Type B pancreatic cell (in vitro differentiated cells): ENCODE measurements around the gene SPATA13. TPM values are rescaled to one million over a fixed set of nuclear protein-coding genes. Genes with fewer than 3 reads are reported as not detected.

Experiments
- DNase-seq: peaks from one replicate; pipeline ENCODE4 v3.0.0; 2021; ENCODE audit warnings: mixed read lengths; ENCODE audit not compliant: unreplicated experiment; ENCODE audit errors: extremely low spot score
- H3K27ac Mint-ChIP-seq: 2 replicates; pipeline ENCODE4 v1.8.0; 2021; ENCODE audit warnings: mild to moderate bottlenecking, mixed read lengths
- H3K27me3 Mint-ChIP-seq: 2 replicates; pipeline ENCODE4 v1.8.0; 2021; ENCODE audit warnings: mixed read lengths
- H3K36me3 Mint-ChIP-seq: 2 replicates; pipeline ENCODE4 v1.8.0; 2021; ENCODE audit warnings: mixed read lengths
- H3K4me1 Mint-ChIP-seq: one replicate; pipeline ENCODE4 v1.8.0; 2021; ENCODE audit warnings: mixed read lengths; ENCODE audit not compliant: unreplicated experiment
- H3K4me3 Mint-ChIP-seq: 2 replicates; pipeline ENCODE4 v1.8.0; 2021; ENCODE audit warnings: mild to moderate bottlenecking, mixed read lengths
- H3K9me3 Mint-ChIP-seq: 2 replicates; pipeline ENCODE4 v1.8.0; 2021; ENCODE audit warnings: mixed read lengths
- CTCF ChIP-seq: fragments of 200-600 bp; sonication (generic); conservative IDR thresholded peaks from 2 replicates; pipeline ENCODE4 v1.5.0; 2021; ENCODE audit warnings: antibody characterized with exemption, mild to moderate bottlenecking
- total RNA-seq: library from RNA; stranded (reverse); gene quantifications from 2 replicates; pipeline ENCODE4 v1.2.1, GENCODE V29; 2021; ENCODE audit warnings: low replicate concordance

The SPATA13 gene
- total RNA-seq, 1 donor from 2014 or later: 22.0 TPM

GRCh38 chr13:24243302-24243701 is 82.8 kb downstream of the SPATA13 start:
- no peak for TF ChIP-seq CTCF
- DNase-seq: no peak
- Mint-ChIP-seq H3K27ac (no peak overlapping the region), H3K4me1 (peaks cover 14% of the 10 kb centered on the region), H3K4me3 (no peak overlapping the region), H3K36me3 (no peaks in the 10 kb centered on the region), H3K27me3 (no peaks in the 10 kb centered on the region), H3K9me3 (no peaks in the 10 kb centered on the region)

- Mint-ChIP-seq H3K27ac (no peak overlapping the region), H3K27me3 (no peaks in the 10 kb centered on the region), H3K9me3 (no peaks in the 10 kb centered on the region), H3K4me1 (peaks cover 14% of the 10 kb centered on the region), H3K36me3 (peaks cover 1% of the 10 kb centered on the region), H3K4me3 (no peak overlapping the region)
- TF ChIP-seq CTCF: no peak
- no peak for DNase-seq
Observed at GRCh38 chr13:24244802-24245201, 84.3 kb downstream of the SPATA13 start.

DNA sequence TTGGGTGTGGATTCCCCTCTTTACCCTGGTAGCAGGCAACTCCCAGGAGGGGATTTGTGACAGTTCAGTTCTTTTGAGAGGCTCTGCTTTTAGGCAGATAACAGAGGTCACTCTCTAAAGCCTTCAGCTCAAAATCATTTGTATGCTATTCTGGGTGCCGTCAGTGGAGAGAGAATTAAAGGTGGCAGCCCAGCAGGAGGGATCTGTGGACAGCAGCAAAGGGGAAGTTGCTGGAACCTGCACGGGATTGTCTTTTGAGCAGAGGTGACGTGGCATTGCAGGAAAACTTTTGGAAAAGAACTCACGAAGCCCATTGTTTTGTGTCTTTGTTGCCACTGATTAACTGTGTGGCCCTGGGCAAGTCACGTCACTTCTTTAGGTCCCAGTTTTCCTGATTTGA is 86.5 kb downstream of the SPATA13 start:
- Mint-ChIP-seq H3K27ac (peak overlapping the region; percentile 52), H3K9me3 (no peaks in the 10 kb centered on the region), H3K36me3 (peaks cover 3% of the 10 kb centered on the region), H3K4me1 (peaks cover 14% of the 10 kb centered on the region), H3K4me3 (peak overlapping the region; percentile 59), H3K27me3 (no peaks in the 10 kb centered on the region)
- no peak for DNase-seq
- TF ChIP-seq CTCF: no peak

GRCh38 chr13:24249624-24250023 is 89.1 kb downstream of the SPATA13 start:
- peaks cover 7% of the 10 kb centered on the region for H3K36me3 Mint-ChIP-seq
- no peak for TF ChIP-seq CTCF
- no peak for DNase-seq
- no peaks in the 10 kb centered on the region for H3K27me3 Mint-ChIP-seq
- H3K27ac Mint-ChIP-seq: no peak overlapping the region
- H3K9me3 Mint-ChIP-seq: no peaks in the 10 kb centered on the region
- H3K4me1 Mint-ChIP-seq: peaks cover 10% of the 10 kb centered on the region
- H3K4me3 Mint-ChIP-seq: no peak overlapping the region

GRCh38 chr13:24250376-24251057 is 90.0 kb downstream of the SPATA13 start:
- H3K27me3 Mint-ChIP-seq: no peaks in the 10 kb centered on the region
- H3K4me1 Mint-ChIP-seq: peaks cover 10% of the 10 kb centered on the region
- H3K27ac Mint-ChIP-seq: no peak overlapping the region
- DNase-seq: no peak
- H3K36me3 Mint-ChIP-seq: peaks cover 11% of the 10 kb centered on the region
- no peak overlapping the region for H3K4me3 Mint-ChIP-seq
- TF ChIP-seq CTCF: no peak
- no peaks in the 10 kb centered on the region for H3K9me3 Mint-ChIP-seq

- Mint-ChIP-seq H3K4me1 (peaks cover 4% of the 10 kb centered on the region), H3K36me3 (peaks cover 11% of the 10 kb centered on the region), H3K27ac (no peak overlapping the region), H3K27me3 (no peaks in the 10 kb centered on the region), H3K9me3 (no peaks in the 10 kb centered on the region), H3K4me3 (no peak overlapping the region)
- DNase-seq: no peak
- no peak for TF ChIP-seq CTCF
Observed at GRCh38 chr13:24251525-24251924, 91.0 kb downstream of the SPATA13 start.
